Astrocyte (in vitro differentiated cells and primary cell): ENCODE measurements around the gene SRBD1. TPM values are rescaled to one million over a fixed set of nuclear protein-coding genes. Genes with fewer than 3 reads are reported as not detected.

ENCODE experiments used
- DNase-seq: peaks from one replicate; pipeline ENCODE4 v3.0.0-alpha.2; 2010; ENCODE audit warnings: low read depth
- FAIRE-seq: peaks from 2 replicates; lab custom pipeline; 2011; peaks lifted over from hg19 to GRCh38; lab: Jason Lieb, UNC
- H2AFZ ChIP-seq: 2 replicates; pipeline ENCODE4 v1.6.0; 2012; ENCODE audit warnings: low read depth, low read length, inconsistent platforms
- H3K27ac ChIP-seq: 2 replicates; pipeline ENCODE4 v1.5.1; 2011; ENCODE audit warnings: low read depth, low read length, inconsistent platforms
- H3K27me3 ChIP-seq: 2 replicates; pipeline ENCODE4 v1.6.0; 2011; ENCODE audit warnings: low read length, inconsistent platforms; ENCODE audit not compliant: insufficient read depth
- H3K36me3 ChIP-seq: 2 replicates; pipeline ENCODE4 v1.5.1; 2011; ENCODE audit warnings: low read length, inconsistent platforms; ENCODE audit not compliant: insufficient read depth
- H3K4me1 ChIP-seq: 2 replicates; pipeline ENCODE4 v1.5.1; 2011; ENCODE audit warnings: low read length, inconsistent platforms; ENCODE audit not compliant: insufficient read depth
- H3K4me2 ChIP-seq: 2 replicates; pipeline ENCODE4 v1.6.0; 2012; ENCODE audit warnings: low read length, inconsistent platforms
- H3K4me3 ChIP-seq: 2 replicates; pipeline ENCODE4 v1.5.1; 2011; ENCODE audit warnings: low read depth, mild to moderate bottlenecking, low read length, inconsistent platforms; ENCODE audit not compliant: insufficient read depth
- H3K79me2 ChIP-seq: 2 replicates; pipeline ENCODE4 v1.6.0; 2012; ENCODE audit warnings: mild to moderate bottlenecking, low read length, inconsistent platforms; ENCODE audit not compliant: insufficient read depth
- H3K9ac ChIP-seq: 2 replicates; pipeline ENCODE4 v1.6.0; 2012; ENCODE audit warnings: mild to moderate bottlenecking, low read length, inconsistent platforms
- H3K9me3 ChIP-seq: 2 replicates; pipeline ENCODE4 v1.5.1; 2012; ENCODE audit warnings: low read depth, mild to moderate bottlenecking, low read length, inconsistent platforms; ENCODE audit not compliant: insufficient read depth
- H4K20me1 ChIP-seq: 2 replicates; pipeline ENCODE4 v1.6.0; 2012; ENCODE audit warnings: low read length, inconsistent platforms; ENCODE audit not compliant: insufficient read depth
- H3K27ac Mint-ChIP-seq: one replicate; pipeline ENCODE4 v1.8.0; 2021; ENCODE audit warnings: mild to moderate bottlenecking, mixed read lengths; ENCODE audit not compliant: unreplicated experiment
- H3K27me3 Mint-ChIP-seq: one replicate; pipeline ENCODE4 v1.8.0; 2021; ENCODE audit warnings: low read depth, mixed read lengths; ENCODE audit not compliant: unreplicated experiment
- H3K36me3 Mint-ChIP-seq: one replicate; pipeline ENCODE4 v1.8.0; 2021; ENCODE audit warnings: low read depth, mixed read lengths; ENCODE audit not compliant: unreplicated experiment
- H3K4me1 Mint-ChIP-seq: one replicate; pipeline ENCODE4 v1.8.0; 2021; ENCODE audit warnings: low read depth, mixed read lengths; ENCODE audit not compliant: unreplicated experiment
- H3K4me3 Mint-ChIP-seq: one replicate; pipeline ENCODE4 v1.8.0; 2021; ENCODE audit warnings: mild to moderate bottlenecking, moderate library complexity, mixed read lengths; ENCODE audit not compliant: unreplicated experiment
- H3K9me3 Mint-ChIP-seq: one replicate; pipeline ENCODE4 v1.8.0; 2021; ENCODE audit warnings: mild to moderate bottlenecking, mixed read lengths; ENCODE audit not compliant: unreplicated experiment
- CTCF ChIP-seq: IDR thresholded peaks from 2 replicates; pipeline ENCODE4 v1.5.1; 2011; ENCODE audit warnings: low read depth, mild to moderate bottlenecking, inconsistent platforms, low read length, moderate library complexity; ENCODE audit not compliant: insufficient read depth
- EZH2 ChIP-seq: IDR thresholded peaks from 2 replicates; pipeline ENCODE4 v1.6.1; 2012; ENCODE audit warnings: mild to moderate bottlenecking, low read length, inconsistent platforms; ENCODE audit not compliant: insufficient read depth
- total RNA-seq: library from RNA; stranded (reverse); gene quantifications from 2 replicates; pipeline ENCODE4 v1.2.1, GENCODE V29; 2021

SRBD1 gene
- total RNA-seq, 1 donor from 2014 or later: 9.3 TPM

- Mint-ChIP-seq H3K4me3 (no peak overlapping the region), H3K9me3 (no peaks in the 10 kb centered on the region), H3K27ac (no peak overlapping the region), H3K4me1 (peaks cover 3% of the 10 kb centered on the region), H3K36me3 (peaks cover 2% of the 10 kb centered on the region), H3K27me3 (peaks cover 26% of the 10 kb centered on the region)
- no peaks in the 10 kb centered on the region for H4K20me1 ChIP-seq
- no peak overlapping the region for H3K27ac ChIP-seq
- no peak for FAIRE-seq
- H3K27me3 ChIP-seq: peaks cover 4% of the 10 kb centered on the region
- H3K4me1 ChIP-seq: no peaks in the 10 kb centered on the region
- no peak overlapping the region for H3K9ac ChIP-seq
- no peaks in the 10 kb centered on the region for H3K36me3 ChIP-seq
- TF ChIP-seq EZH2 (no peak), CTCF (no peak)
- H2AFZ ChIP-seq: no peak overlapping the region
- no peaks in the 10 kb centered on the region for H3K79me2 ChIP-seq
- no peak overlapping the region for H3K4me2 ChIP-seq
- H3K9me3 ChIP-seq: no peaks in the 10 kb centered on the region
- DNase-seq: no peak
- no peak overlapping the region for H3K4me3 ChIP-seq
Observed at GRCh38 chr2:45345331-45346234, 265.5 kb downstream of the SRBD1 start.

GRCh38 chr2:45344502-45344901 is 266.6 kb downstream of the SRBD1 start:
- no peak for DNase-seq
- Mint-ChIP-seq H3K36me3 (peaks cover 2% of the 10 kb centered on the region), H3K27me3 (peaks cover 29% of the 10 kb centered on the region), H3K4me1 (peaks cover 3% of the 10 kb centered on the region), H3K4me3 (no peak overlapping the region), H3K27ac (no peak overlapping the region), H3K9me3 (peaks cover 2% of the 10 kb centered on the region)
- no peak overlapping the region for H2AFZ ChIP-seq
- H3K4me1 ChIP-seq: no peaks in the 10 kb centered on the region
- no peak overlapping the region for H3K9ac ChIP-seq
- no peak for FAIRE-seq
- no peaks in the 10 kb centered on the region for H3K9me3 ChIP-seq
- H3K27me3 ChIP-seq: peaks cover 6% of the 10 kb centered on the region
- H3K79me2 ChIP-seq: no peaks in the 10 kb centered on the region
- H4K20me1 ChIP-seq: no peaks in the 10 kb centered on the region
- H3K4me2 ChIP-seq: no peak overlapping the region
- H3K36me3 ChIP-seq: no peaks in the 10 kb centered on the region
- H3K4me3 ChIP-seq: no peak overlapping the region
- no peak overlapping the region for H3K27ac ChIP-seq
- TF ChIP-seq EZH2 (no peak), CTCF (no peak)

- no peak overlapping the region for H3K4me3 Mint-ChIP-seq
- DNase-seq: no peak
- Histone ChIP-seq H3K4me3 (no peak overlapping the region), H3K36me3 (no peaks in the 10 kb centered on the region), H4K20me1 (no peaks in the 10 kb centered on the region), H3K4me2 (no peak overlapping the region), H3K79me2 (no peaks in the 10 kb centered on the region), H3K9ac (no peak overlapping the region), H3K27me3 (peaks cover 9% of the 10 kb centered on the region), H3K27ac (no peak overlapping the region), H3K9me3 (no peaks in the 10 kb centered on the region), H2AFZ (no peak overlapping the region), H3K4me1 (no peaks in the 10 kb centered on the region)
- no peak for FAIRE-seq
- H3K27ac Mint-ChIP-seq: no peak overlapping the region
- H3K4me1 Mint-ChIP-seq: peaks cover 3% of the 10 kb centered on the region
- peaks cover 2% of the 10 kb centered on the region for H3K36me3 Mint-ChIP-seq
- H3K9me3 Mint-ChIP-seq: peaks cover 2% of the 10 kb centered on the region
- peaks cover 33% of the 10 kb centered on the region for H3K27me3 Mint-ChIP-seq
- TF ChIP-seq CTCF (no peak), EZH2 (no peak)
Observed at GRCh38 chr2:45344071-45344470, 267.0 kb downstream of the SRBD1 start.
